Measurements from ENCODE around the gene ATG4C. TPM values are rescaled to one million over a fixed set of nuclear protein-coding genes. Genes with fewer than 3 reads are reported as not detected.

ATG4C gene
- total RNA-seq, 1 donor: 5.8 TPM

- DNase-seq (ENCODE audit: insufficient read length, low spot score, missing footprints): no peak
These were observed 117.7 kb downstream of the ATG4C start for GRCh38 chr1:62901650-62902049.

GRCh38 chr1:62903522-62903921, 119.6 kb downstream of the ATG4C start:
- DNase-seq (ENCODE audit: insufficient read length, low spot score, missing footprints): no peak

More at GRCh38 chr1:62901650-62902049, 117.7 kb downstream of the ATG4C start:
- H3K4me2 ChIP-seq (ENCODE audit: insufficient read depth, low read length): no peak overlapping the region
- no peak overlapping the region for H2AFZ ChIP-seq (ENCODE audit: low read length)
- no peak overlapping the region for H3K27ac ChIP-seq (ENCODE audit: low read depth, low read length)
- H3K27me3 ChIP-seq (ENCODE audit: insufficient read depth, low read length): peaks cover 2% of the 10 kb centered on the region
- no peaks in the 10 kb centered on the region for H3K4me1 ChIP-seq (ENCODE audit: insufficient read depth, low read length)
- no peak overlapping the region for H3K4me3 ChIP-seq (ENCODE audit: insufficient read depth, low read length)
- no peaks in the 10 kb centered on the region for H4K20me1 ChIP-seq (ENCODE audit: insufficient read depth, low read length)
- no peaks in the 10 kb centered on the region for H3K79me2 ChIP-seq (ENCODE audit: insufficient read depth, low read length)
- no peak for TF ChIP-seq CTCF (IDR thresholded peaks at IDR 0.05; ENCODE audit: extremely low read depth, low read depth, low read length)
- H3K36me3 ChIP-seq (ENCODE audit: insufficient read depth, low read length): no peaks in the 10 kb centered on the region
- H3K9me3 ChIP-seq (ENCODE audit: low read depth, low read length): no peaks in the 10 kb centered on the region

GRCh38 chr1:62903982-62904855, 120.3 kb downstream of the ATG4C start:
- Histone ChIP-seq H3K9me3 (ENCODE audit: low read depth, low read length) (no peaks in the 10 kb centered on the region), H3K4me2 (ENCODE audit: insufficient read depth, low read length) (no peak overlapping the region), H4K20me1 (ENCODE audit: insufficient read depth, low read length) (no peaks in the 10 kb centered on the region), H3K27ac (ENCODE audit: low read depth, low read length) (no peak overlapping the region), H3K27me3 (ENCODE audit: insufficient read depth, low read length) (no peaks in the 10 kb centered on the region), H3K36me3 (ENCODE audit: insufficient read depth, low read length) (no peaks in the 10 kb centered on the region), H3K4me1 (ENCODE audit: insufficient read depth, low read length) (no peaks in the 10 kb centered on the region), H3K4me3 (ENCODE audit: insufficient read depth, low read length) (no peak overlapping the region), H2AFZ (ENCODE audit: low read length) (no peak overlapping the region), H3K79me2 (ENCODE audit: insufficient read depth, low read length) (no peaks in the 10 kb centered on the region)
- no peak for TF ChIP-seq CTCF (IDR thresholded peaks at IDR 0.05; ENCODE audit: extremely low read depth, low read depth, low read length)
- DNase-seq (ENCODE audit: insufficient read length, low spot score, missing footprints): no peak

More at GRCh38 chr1:62903522-62903921, 119.6 kb downstream of the ATG4C start:
- Histone ChIP-seq H2AFZ (ENCODE audit: low read length) (no peak overlapping the region), H3K4me1 (ENCODE audit: insufficient read depth, low read length) (no peaks in the 10 kb centered on the region), H3K79me2 (ENCODE audit: insufficient read depth, low read length) (no peaks in the 10 kb centered on the region), H3K27me3 (ENCODE audit: insufficient read depth, low read length) (no peaks in the 10 kb centered on the region), H3K36me3 (ENCODE audit: insufficient read depth, low read length) (no peaks in the 10 kb centered on the region), H3K4me3 (ENCODE audit: insufficient read depth, low read length) (no peak overlapping the region), H4K20me1 (ENCODE audit: insufficient read depth, low read length) (no peaks in the 10 kb centered on the region), H3K4me2 (ENCODE audit: insufficient read depth, low read length) (no peak overlapping the region), H3K9me3 (ENCODE audit: low read depth, low read length) (no peaks in the 10 kb centered on the region), H3K27ac (ENCODE audit: low read depth, low read length) (no peak overlapping the region)
- TF ChIP-seq CTCF (IDR thresholded peaks at IDR 0.05; ENCODE audit: extremely low read depth, low read depth, low read length): no peak

GRCh38 chr1:62904856-62905225, 120.9 kb downstream of the ATG4C start:
- DNase-seq (ENCODE audit: insufficient read length, low spot score, missing footprints): no peak
- Histone ChIP-seq H4K20me1 (ENCODE audit: insufficient read depth, low read length) (no peaks in the 10 kb centered on the region), H2AFZ (ENCODE audit: low read length) (no peak overlapping the region), H3K79me2 (ENCODE audit: insufficient read depth, low read length) (no peaks in the 10 kb centered on the region), H3K27me3 (ENCODE audit: insufficient read depth, low read length) (no peaks in the 10 kb centered on the region), H3K27ac (ENCODE audit: low read depth, low read length) (no peak overlapping the region), H3K4me3 (ENCODE audit: insufficient read depth, low read length) (no peak overlapping the region), H3K4me1 (ENCODE audit: insufficient read depth, low read length) (no peaks in the 10 kb centered on the region), H3K36me3 (ENCODE audit: insufficient read depth, low read length) (no peaks in the 10 kb centered on the region), H3K9me3 (ENCODE audit: low read depth, low read length) (no peaks in the 10 kb centered on the region), H3K4me2 (ENCODE audit: insufficient read depth, low read length) (no peak overlapping the region)
- no peak for TF ChIP-seq CTCF (IDR thresholded peaks at IDR 0.05; ENCODE audit: extremely low read depth, low read depth, low read length)
